Right ventricle myocardium inferior (tissue), 1 donor: ENCODE results near the gene ATF3. TPM values are rescaled to one million over a fixed set of nuclear protein-coding genes. Genes with fewer than 3 reads are reported as not detected.
A peak's percentile ranks its signal among the peaks of the same experiment; 100 is the strongest.
"Not testable (repeated sequence)": the region's sequence is repeated elsewhere in the genome, so short reads cannot be mapped to it uniquely, and the experiment has no call there.

ENCODE experiments used
- ATAC-seq: fragments of 200-7000 bp; cut with Tn5 transposase; one replicate; pipeline ENCODE4 v1.9.1; 2020; ENCODE audit warnings: mild to moderate bottlenecking, moderate library complexity
- DNase-seq: peaks from one replicate; pipeline ENCODE4 v3.0.0; 2021; ENCODE audit errors: missing footprints
- intact Hi-C: fragments of 100-400 bp; cut with DNase I; formaldehyde crosslinking; loops from one replicate; pipeline ENCODE4 v1.11.0; 2022
- total RNA-seq: library from RNA; stranded (reverse); fragmentation: NEBNext Ultra II Directional; extraction: Animal tissue kit (Norgen Biotek cat#: 25700); gene quantifications from one replicate; pipeline ENCODE4 v1.2.1, GENCODE V29; 2021
- donor health status: DM: no; HTN: yes; CAD: no; lungs with severe emphysema.

ATF3 gene
- total RNA-seq, 1 donor from 2014 or later: 13.7 TPM

GRCh38 chr1:212638492-212639151, 30.1 kb downstream of the ATF3 start:
- ATAC-seq: peak; percentile 86

GRCh38 chr1:212639524-212639923, 31.0 kb downstream of the ATF3 start:
- DNase-seq, intact Hi-C loops, ATAC-seq: not testable (repeated sequence)

More at GRCh38 chr1:212638492-212639151, 30.1 kb downstream of the ATF3 start:
- DNase-seq: no peak
- intact Hi-C loops: no loop called here

GRCh38 chr1:212640223-212640878, 31.8 kb downstream of the ATF3 start:
- intact Hi-C loops: no loop called here
- no peak for ATAC-seq
- DNase-seq: no peak

GRCh38 chr1:212641956-212642355, 33.4 kb downstream of the ATF3 start:
- intact Hi-C loops: no loop called here
- DNase-seq (no peak), ATAC-seq (no peak)

- no peak for ATAC-seq
- intact Hi-C loops: no loop called here
- DNase-seq: no peak
These were observed 35.3 kb downstream of the ATF3 start for GRCh38 chr1:212643877-212644276.

- intact Hi-C loops: no loop called here
- no peak for DNase-seq
These were observed 36.4 kb downstream of the ATF3 start for GRCh38 chr1:212644866-212645545.

GRCh38 chr1:212645546-212646543, 37.3 kb downstream of the ATF3 start:
- DNase-seq (no peak), ATAC-seq (no peak)
- intact Hi-C loops: no loop called here

More at GRCh38 chr1:212644866-212645545, 36.4 kb downstream of the ATF3 start:
- ATAC-seq: no peak

GRCh38 chr1:212646588-212646987, 38.0 kb downstream of the ATF3 start:
- intact Hi-C loops: no loop called here
- ATAC-seq: peak; percentile 14
- no peak for DNase-seq

- ATAC-seq: no peak
- intact Hi-C loops: no loop called here
- no peak for DNase-seq
These were observed 38.4 kb downstream of the ATF3 start for GRCh38 chr1:212647004-212647403.

GRCh38 chr1:212648431-212648830, 39.9 kb downstream of the ATF3 start:
- intact Hi-C loops: no loop called here
- ATAC-seq (no peak), DNase-seq (no peak)

GRCh38 chr1:212649020-212649419, 40.5 kb downstream of the ATF3 start:
- ATAC-seq: no peak
- no peak for DNase-seq
- intact Hi-C loops: no loop called here

GRCh38 chr1:212650228-212650627, 41.7 kb downstream of the ATF3 start:
- intact Hi-C loops: no loop called here
- DNase-seq (no peak), ATAC-seq (no peak)

GRCh38 chr1:212651521-212651920, 43.0 kb downstream of the ATF3 start:
- ATAC-seq (no peak), DNase-seq (no peak)
- intact Hi-C loops: no loop called here

GRCh38 chr1:212651977-212652376, 43.4 kb downstream of the ATF3 start:
- ATAC-seq (no peak), DNase-seq (no peak)
- intact Hi-C loops: no loop called here

GRCh38 chr1:212652609-212653008, 44.0 kb downstream of the ATF3 start:
- intact Hi-C loops: no loop called here
- DNase-seq: no peak
- no peak for ATAC-seq

- intact Hi-C loops: no loop called here
- no peak for ATAC-seq
- DNase-seq: no peak
These were observed 47.3 kb downstream of the ATF3 start for GRCh38 chr1:212655668-212656440.

- intact Hi-C loops: no loop called here
- ATAC-seq: no peak
- no peak for DNase-seq
These were observed 48.2 kb downstream of the ATF3 start for GRCh38 chr1:212656730-212657129.

GRCh38 chr1:212658250-212658649, 49.7 kb downstream of the ATF3 start:
- ATAC-seq, DNase-seq, intact Hi-C loops: not testable (repeated sequence)
